Astrocyte of the hippocampus (primary cell): ENCODE data around the gene ZNF516.

Experiments used
- DNase-seq: peaks from one replicate; pipeline ENCODE4 v3.0.0; 2011; ENCODE audit warnings: low read depth, low spot score

ZNF516 gene

GRCh38 chr18:76455003-76455676, 39.9 kb downstream of the ZNF516 start:
- no peak for DNase-seq

- no peak for DNase-seq
Observed at GRCh38 chr18:76454418-76454817, 40.6 kb downstream of the ZNF516 start.

- DNase-seq: no peak
Observed at GRCh38 chr18:76453932-76454331, 41.1 kb downstream of the ZNF516 start.

GRCh38 chr18:76453057-76453561, 41.9 kb downstream of the ZNF516 start:
- peak; percentile 25 for DNase-seq

GRCh38 chr18:76452357-76452756, 42.7 kb downstream of the ZNF516 start:
- peak; percentile 61 for DNase-seq

- DNase-seq: peak; percentile 59
Observed at GRCh38 chr18:76451396-76452331, 43.4 kb downstream of the ZNF516 start.

- peak; percentile 80 for DNase-seq
Observed at GRCh38 chr18:76450452-76451395, 44.3 kb downstream of the ZNF516 start.

GRCh38 chr18:76449111-76449453, 46.0 kb downstream of the ZNF516 start:
- DNase-seq: no peak

- no peak for DNase-seq
Observed at GRCh38 chr18:76448256-76449110, 46.6 kb downstream of the ZNF516 start.

- no peak for DNase-seq
Observed at GRCh38 chr18:76447258-76447890, 47.7 kb downstream of the ZNF516 start.

GRCh38 chr18:76446321-76447257, 48.5 kb downstream of the ZNF516 start:
- no peak for DNase-seq

GRCh38 chr18:76445741-76446232, 49.3 kb downstream of the ZNF516 start:
- DNase-seq: no peak

GRCh38 chr18:76445275-76445674, 49.8 kb downstream of the ZNF516 start:
- peak; percentile 79 for DNase-seq

- DNase-seq: no peak
Observed at GRCh38 chr18:76444446-76445105, 50.5 kb downstream of the ZNF516 start.

GRCh38 chr18:76443519-76444445, 51.3 kb downstream of the ZNF516 start:
- no peak for DNase-seq

GRCh38 chr18:76442413-76443171, 52.5 kb downstream of the ZNF516 start:
- no peak for DNase-seq
